Measurements from ENCODE around the gene ADGRV1. TPM values are rescaled to one million over a fixed set of nuclear protein-coding genes. Genes with fewer than 3 reads are reported as not detected.

Gene ADGRV1
- polyA plus RNA-seq, 2 of the 4 experiments (the other 2 are of a cell fraction) = 0.70 to 3.7 TPM

DNA sequence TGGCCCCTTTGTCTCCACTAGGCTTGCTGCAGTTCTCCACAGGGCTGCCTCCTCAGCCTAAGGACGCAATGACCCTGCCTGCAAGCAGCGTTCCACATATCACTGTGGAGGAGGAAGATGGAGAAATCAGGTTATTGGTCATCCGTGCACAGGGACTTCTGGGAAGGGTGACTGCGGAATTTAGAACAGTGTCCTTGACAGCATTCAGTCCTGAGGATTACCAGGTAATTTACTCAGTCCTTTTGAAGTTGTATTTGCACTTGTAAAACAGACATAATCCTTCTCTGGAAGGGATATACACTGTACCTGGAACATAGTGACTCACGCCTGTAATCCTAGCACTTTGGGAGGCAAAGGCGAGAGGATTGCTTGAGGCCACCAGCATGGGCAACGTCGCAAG lies 116.6 kb downstream of the ADGRV1 start:
- TF ChIP-seq, protein P1, sequence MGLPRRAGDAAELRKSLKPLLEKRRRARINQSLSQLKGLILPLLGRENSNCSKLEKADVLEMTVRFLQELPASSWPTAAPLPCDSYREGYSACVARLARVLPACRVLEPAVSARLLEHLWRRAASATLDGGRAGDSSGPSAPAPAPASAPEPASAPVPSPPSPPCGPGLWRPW (IDR thresholded peaks at IDR 0.05) = no peak
- TF ChIP-seq CEBPB (IDR thresholded peaks at IDR 0.05) (no peak), SMC3 (IDR thresholded peaks at IDR 0.05) (no peak), EHF (CRISPR knock-in tag; IDR thresholded peaks at IDR 0.05) (no peak), JUN (IDR thresholded peaks at IDR 0.05) (no peak)
- TF ChIP-seq, protein P2, sequence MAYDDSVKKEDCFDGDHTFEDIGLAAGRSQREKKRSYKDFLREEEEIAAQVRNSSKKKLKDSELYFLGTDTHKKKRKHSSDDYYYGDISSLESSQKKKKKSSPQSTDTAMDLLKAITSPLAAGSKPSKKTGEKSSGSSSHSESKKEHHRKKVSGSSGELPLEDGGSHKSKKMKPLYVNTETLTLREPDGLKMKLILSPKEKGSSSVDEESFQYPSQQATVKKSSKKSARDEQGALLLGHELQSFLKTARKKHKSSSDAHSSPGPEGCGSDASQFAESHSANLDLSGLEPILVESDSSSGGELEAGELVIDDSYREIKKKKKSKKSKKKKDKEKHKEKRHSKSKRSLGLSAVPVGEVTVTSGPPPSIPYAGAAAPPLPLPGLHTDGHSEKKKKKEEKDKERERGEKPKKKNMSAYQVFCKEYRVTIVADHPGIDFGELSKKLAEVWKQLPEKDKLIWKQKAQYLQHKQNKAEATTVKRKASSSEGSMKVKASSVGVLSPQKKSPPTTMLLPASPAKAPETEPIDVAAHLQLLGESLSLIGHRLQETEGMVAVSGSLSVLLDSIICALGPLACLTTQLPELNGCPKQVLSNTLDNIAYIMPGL (CRISPR knock-in tag; IDR thresholded peaks at IDR 0.05; ENCODE audit: borderline replicate concordance) = no peak
- CTCF ChIA-PET = no interaction called here
- 12% methylated on average over 8 of the region's 8 CpGs for WGBS (ENCODE audit: missing lambda C conversion rate)
- Histone ChIP-seq H3K9me3 (no peaks in the 10 kb centered on the region), H3K4me3 (no peak overlapping the region), H3K4me1 (no peaks in the 10 kb centered on the region), H3K4me2 (no peak overlapping the region), H3K27ac (no peak overlapping the region)
- POLR2A ChIA-PET = no interaction called here
- ATAC-seq (peak; percentile 51 to 71; a peak in 4 of 6 replicates), FAIRE-seq (no peak), DNase-seq (ENCODE audit: low read depth in 1 of 2, low spot score in 1 of 2) (no peak)

DNA sequence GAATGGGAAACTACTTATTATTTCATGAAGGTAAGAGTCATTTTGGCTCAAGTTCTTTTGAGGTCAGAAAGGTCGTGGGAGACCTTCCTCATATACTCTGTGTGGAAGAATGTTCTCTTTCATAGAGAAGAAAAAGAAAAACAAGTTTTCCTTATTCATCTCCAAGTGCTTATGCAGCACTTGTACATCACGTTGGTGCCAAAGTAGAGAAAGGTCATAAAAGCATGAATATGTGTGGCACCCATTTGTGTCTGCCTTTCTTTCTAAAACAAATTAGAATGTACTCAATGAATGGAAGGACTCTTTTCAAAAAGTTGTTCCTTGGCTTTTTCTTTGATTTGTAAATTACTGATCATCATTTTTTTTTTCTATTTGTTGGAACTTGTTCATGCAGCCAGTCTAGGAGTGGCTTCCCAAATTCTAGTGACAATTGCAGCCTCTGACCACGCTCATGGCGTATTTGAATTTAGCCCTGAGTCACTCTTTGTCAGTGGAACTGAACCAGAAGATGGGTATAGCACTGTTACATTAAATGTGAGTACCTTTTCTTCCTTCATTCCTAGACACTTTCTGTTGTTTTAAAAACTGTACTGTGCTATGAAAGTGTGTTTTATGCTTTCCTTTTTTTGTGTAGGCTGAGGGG lies 122.4 kb downstream of the ADGRV1 start:
- Histone ChIP-seq H3K4me3 (no peak overlapping the region), H3K4me2 (no peak overlapping the region), H3K27ac (no peak overlapping the region), H3K4me1 (no peaks in the 10 kb centered on the region), H3K9me3 (no peaks in the 10 kb centered on the region)
- ChIA-PET POLR2A (no interaction called here), CTCF (interaction anchor here (0.6 kb wide), 1 partner anchor 86 kb away, joined by 3 read pairs; no protein-coding TSS in a partner anchor)
- DNase-seq (ENCODE audit: low read depth in 1 of 2, low spot score in 1 of 2) (no peak), ATAC-seq (no peak), FAIRE-seq (no peak)
- WGBS (ENCODE audit: missing lambda C conversion rate) = 6% methylated on average over 4 of the region's 4 CpGs
- no peak for TF ChIP-seq RAD21 (conservative IDR thresholded peaks at IDR 0.05 in 1 of 2, IDR thresholded peaks at IDR 0.05 in 1 of 2)
- no peak for TF ChIP-seq NR3C1 (IDR thresholded peaks at IDR 0.05)
- no peak for TF ChIP-seq HOXB13 (CRISPR knock-in tag; IDR thresholded peaks at IDR 0.05; ENCODE audit: low read depth)
- TF ChIP-seq KDM1A (IDR thresholded peaks at IDR 0.05; ENCODE audit: low read depth) = no peak
- TF ChIP-seq MYC (IDR thresholded peaks at IDR 0.05; ENCODE audit: borderline replicate concordance, low read length) = no peak
- no peak for TF ChIP-seq RNF2 (IDR thresholded peaks at IDR 0.05; ENCODE audit: borderline replicate concordance, low read depth)
- TF ChIP-seq GATA3 (IDR thresholded peaks at IDR 0.05; ENCODE audit: borderline replicate concordance) = no peak
- TF ChIP-seq HOXB5 (CRISPR knock-in tag; IDR thresholded peaks at IDR 0.05) = no peak
- TF ChIP-seq FOSB (CRISPR knock-in tag; IDR thresholded peaks at IDR 0.05) = no peak
- no peak for TF ChIP-seq HDAC2 (IDR thresholded peaks at IDR 0.05)
- TF ChIP-seq SREBF2 (IDR thresholded peaks at IDR 0.05) = no peak
- TF ChIP-seq, protein P3, sequence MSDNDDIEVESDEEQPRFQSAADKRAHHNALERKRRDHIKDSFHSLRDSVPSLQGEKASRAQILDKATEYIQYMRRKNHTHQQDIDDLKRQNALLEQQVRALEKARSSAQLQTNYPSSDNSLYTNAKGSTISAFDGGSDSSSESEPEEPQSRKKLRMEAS (IDR thresholded peaks at IDR 0.05) = no peak
- no peak for TF ChIP-seq ESRRA (IDR thresholded peaks at IDR 0.05; ENCODE audit: borderline replicate concordance, low read length)
- no peak for TF ChIP-seq EHMT2 (IDR thresholded peaks at IDR 0.05; ENCODE audit: low read depth)
- no peak for TF ChIP-seq MAFK (IDR thresholded peaks at IDR 0.05; ENCODE audit: partially characterized antibody)
- TF ChIP-seq SMC3 (IDR thresholded peaks at IDR 0.05) = no peak

DNA sequence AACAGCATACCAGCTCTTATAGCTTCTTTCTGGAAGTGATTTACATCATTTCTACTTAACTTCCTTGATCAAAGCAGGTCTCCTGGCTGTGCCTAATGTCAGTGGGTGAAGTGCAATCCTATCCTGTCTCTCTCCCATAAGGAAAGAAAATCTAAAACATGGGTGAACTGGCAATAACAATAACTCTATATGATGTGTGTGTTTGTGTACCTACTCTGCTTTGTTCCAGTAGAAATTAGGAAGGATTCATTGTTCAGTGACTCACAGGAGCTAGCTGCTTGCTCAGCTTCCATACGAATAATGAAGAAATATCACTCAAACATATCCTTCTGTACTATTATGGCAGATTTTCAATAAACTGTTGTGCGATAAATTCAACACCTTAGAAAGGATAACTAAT lies 123.7 kb downstream of the ADGRV1 start:
- H3K4me3 ChIP-seq = no peak overlapping the region
- H3K4me2 ChIP-seq = no peak overlapping the region
- ChIA-PET POLR2A (no interaction called here), CTCF (no interaction called here)
- no peak for FAIRE-seq
- no peaks in the 10 kb centered on the region for H3K4me1 ChIP-seq
- DNase-seq (ENCODE audit: low read depth in 1 of 2, low spot score in 1 of 2) = no peak
- no peak overlapping the region for H3K27ac ChIP-seq
- 59% methylated on average over 2 of the region's 2 CpGs for WGBS (ENCODE audit: missing lambda C conversion rate)
- H3K9me3 ChIP-seq = no peaks in the 10 kb centered on the region
- no peak for ATAC-seq
- TF ChIP-seq HOXB13 (CRISPR knock-in tag; IDR thresholded peaks at IDR 0.05; ENCODE audit: low read depth) = no peak
- TF ChIP-seq HOXA7 (CRISPR knock-in tag; IDR thresholded peaks at IDR 0.05) = no peak
- TF ChIP-seq HEYL (CRISPR knock-in tag; IDR thresholded peaks at IDR 0.05) = no peak
- no peak for TF ChIP-seq ZNF302 (CRISPR knock-in tag; IDR thresholded peaks at IDR 0.05)
- TF ChIP-seq SMC3 (IDR thresholded peaks at IDR 0.05) = no peak
- TF ChIP-seq NFE2L2 (conservative IDR thresholded peaks at IDR 0.05; ENCODE audit: low read length) = no peak
- no peak for TF ChIP-seq FOSL2 (IDR thresholded peaks at IDR 0.05)
- no peak for TF ChIP-seq FOSL2 (CRISPR knock-in tag; IDR thresholded peaks at IDR 0.05)
- no peak for TF ChIP-seq CHD4 (IDR thresholded peaks at IDR 0.05; ENCODE audit: borderline replicate concordance)
- TF ChIP-seq ZC3H11A (IDR thresholded peaks at IDR 0.05) = no peak
- no peak for TF ChIP-seq MYC (IDR thresholded peaks at IDR 0.05; ENCODE audit: borderline replicate concordance, low read length)
- TF ChIP-seq, protein P4, sequence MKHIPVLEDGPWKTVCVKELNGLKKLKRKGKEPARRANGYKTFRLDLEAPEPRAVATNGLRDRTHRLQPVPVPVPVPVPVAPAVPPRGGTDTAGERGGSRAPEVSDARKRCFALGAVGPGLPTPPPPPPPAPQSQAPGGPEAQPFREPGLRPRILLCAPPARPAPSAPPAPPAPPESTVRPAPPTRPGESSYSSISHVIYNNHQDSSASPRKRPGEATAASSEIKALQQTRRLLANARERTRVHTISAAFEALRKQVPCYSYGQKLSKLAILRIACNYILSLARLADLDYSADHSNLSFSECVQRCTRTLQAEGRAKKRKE (CRISPR knock-in tag; IDR thresholded peaks at IDR 0.05; ENCODE audit: low read depth) = no peak
- no peak for TF ChIP-seq EHF (CRISPR knock-in tag; IDR thresholded peaks at IDR 0.05)
- TF ChIP-seq BHLHE40 (IDR thresholded peaks at IDR 0.05; ENCODE audit: low read depth, low read length) = no peak
- no peak for TF ChIP-seq RNF2 (IDR thresholded peaks at IDR 0.05; ENCODE audit: borderline replicate concordance, low read depth)
- TF ChIP-seq POLR2A (IDR thresholded peaks at IDR 0.05; ENCODE audit: low read length) = no peak
- no peak for TF ChIP-seq ZSCAN20 (CRISPR knock-in tag; IDR thresholded peaks at IDR 0.05)
- TF ChIP-seq, protein P5, sequence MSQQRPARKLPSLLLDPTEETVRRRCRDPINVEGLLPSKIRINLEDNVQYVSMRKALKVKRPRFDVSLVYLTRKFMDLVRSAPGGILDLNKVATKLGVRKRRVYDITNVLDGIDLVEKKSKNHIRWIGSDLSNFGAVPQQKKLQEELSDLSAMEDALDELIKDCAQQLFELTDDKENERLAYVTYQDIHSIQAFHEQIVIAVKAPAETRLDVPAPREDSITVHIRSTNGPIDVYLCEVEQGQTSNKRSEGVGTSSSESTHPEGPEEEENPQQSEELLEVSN (IDR thresholded peaks at IDR 0.05; ENCODE audit: borderline replicate concordance, low read depth) = no peak
